Panc1 (cell line): Measurements from ENCODE around the gene IFT172.

Source experiments
- POLR2AphosphoS5 ChIP-seq: IDR thresholded peaks from 2 replicates; pipeline ENCODE4 v1.6.1; 2012; ENCODE audit warnings: mild to moderate bottlenecking, low read depth, low read length, moderate library complexity
- SIN3A ChIP-seq: IDR thresholded peaks from 2 replicates; pipeline ENCODE4 v1.6.1; 2012; ENCODE audit warnings: low read depth, mild to moderate bottlenecking, low read length, moderate library complexity, borderline replicate concordance; ENCODE audit not compliant: insufficient read depth
- TF ChIP-seq, protein P1 (sequence below): fragments of 450-650 bp; IDR thresholded peaks from 2 replicates; pipeline ENCODE4 v1.5.1; 2017; ENCODE audit warnings: mild to moderate bottlenecking
- TF ChIP-seq, protein P2 (sequence below), 2 experiments: IDR thresholded peaks; 2 replicates each; pipeline ENCODE4 v1.6.1; 2011 to 2012; ENCODE audit warnings: low read depth in 2 of 2, control low read depth in 1 of 2, low read length in 1 of 2, mild to moderate bottlenecking in 1 of 2, moderate library complexity in 1 of 2; ENCODE audit not compliant: insufficient read depth in 1 of 2

DNA sequence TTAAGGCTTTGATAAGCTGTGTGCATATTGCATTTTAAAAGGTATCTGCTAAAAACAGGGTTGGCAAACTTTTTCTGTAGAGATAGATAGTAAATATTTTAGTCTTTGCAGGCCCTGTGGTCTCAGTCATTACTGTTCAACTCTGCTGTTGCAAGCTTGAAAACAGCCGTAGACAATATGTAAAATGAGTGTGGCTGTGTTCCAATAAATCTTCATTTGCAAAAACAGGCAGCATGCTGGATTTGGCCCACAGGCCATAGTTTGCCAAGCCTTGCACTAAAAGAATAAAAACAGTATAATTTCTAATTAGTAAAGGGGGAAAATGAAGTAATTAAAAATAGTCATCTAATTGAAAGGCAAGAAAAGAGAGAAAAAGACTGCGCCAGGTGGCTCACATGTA, 42.4 kb upstream of the IFT172 start:
- TF ChIP-seq, protein P1, sequence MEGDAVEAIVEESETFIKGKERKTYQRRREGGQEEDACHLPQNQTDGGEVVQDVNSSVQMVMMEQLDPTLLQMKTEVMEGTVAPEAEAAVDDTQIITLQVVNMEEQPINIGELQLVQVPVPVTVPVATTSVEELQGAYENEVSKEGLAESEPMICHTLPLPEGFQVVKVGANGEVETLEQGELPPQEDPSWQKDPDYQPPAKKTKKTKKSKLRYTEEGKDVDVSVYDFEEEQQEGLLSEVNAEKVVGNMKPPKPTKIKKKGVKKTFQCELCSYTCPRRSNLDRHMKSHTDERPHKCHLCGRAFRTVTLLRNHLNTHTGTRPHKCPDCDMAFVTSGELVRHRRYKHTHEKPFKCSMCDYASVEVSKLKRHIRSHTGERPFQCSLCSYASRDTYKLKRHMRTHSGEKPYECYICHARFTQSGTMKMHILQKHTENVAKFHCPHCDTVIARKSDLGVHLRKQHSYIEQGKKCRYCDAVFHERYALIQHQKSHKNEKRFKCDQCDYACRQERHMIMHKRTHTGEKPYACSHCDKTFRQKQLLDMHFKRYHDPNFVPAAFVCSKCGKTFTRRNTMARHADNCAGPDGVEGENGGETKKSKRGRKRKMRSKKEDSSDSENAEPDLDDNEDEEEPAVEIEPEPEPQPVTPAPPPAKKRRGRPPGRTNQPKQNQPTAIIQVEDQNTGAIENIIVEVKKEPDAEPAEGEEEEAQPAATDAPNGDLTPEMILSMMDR: no peak
- TF ChIP-seq SIN3A (no peak), POLR2AphosphoS5 (no peak)
- TF ChIP-seq, protein P2, sequence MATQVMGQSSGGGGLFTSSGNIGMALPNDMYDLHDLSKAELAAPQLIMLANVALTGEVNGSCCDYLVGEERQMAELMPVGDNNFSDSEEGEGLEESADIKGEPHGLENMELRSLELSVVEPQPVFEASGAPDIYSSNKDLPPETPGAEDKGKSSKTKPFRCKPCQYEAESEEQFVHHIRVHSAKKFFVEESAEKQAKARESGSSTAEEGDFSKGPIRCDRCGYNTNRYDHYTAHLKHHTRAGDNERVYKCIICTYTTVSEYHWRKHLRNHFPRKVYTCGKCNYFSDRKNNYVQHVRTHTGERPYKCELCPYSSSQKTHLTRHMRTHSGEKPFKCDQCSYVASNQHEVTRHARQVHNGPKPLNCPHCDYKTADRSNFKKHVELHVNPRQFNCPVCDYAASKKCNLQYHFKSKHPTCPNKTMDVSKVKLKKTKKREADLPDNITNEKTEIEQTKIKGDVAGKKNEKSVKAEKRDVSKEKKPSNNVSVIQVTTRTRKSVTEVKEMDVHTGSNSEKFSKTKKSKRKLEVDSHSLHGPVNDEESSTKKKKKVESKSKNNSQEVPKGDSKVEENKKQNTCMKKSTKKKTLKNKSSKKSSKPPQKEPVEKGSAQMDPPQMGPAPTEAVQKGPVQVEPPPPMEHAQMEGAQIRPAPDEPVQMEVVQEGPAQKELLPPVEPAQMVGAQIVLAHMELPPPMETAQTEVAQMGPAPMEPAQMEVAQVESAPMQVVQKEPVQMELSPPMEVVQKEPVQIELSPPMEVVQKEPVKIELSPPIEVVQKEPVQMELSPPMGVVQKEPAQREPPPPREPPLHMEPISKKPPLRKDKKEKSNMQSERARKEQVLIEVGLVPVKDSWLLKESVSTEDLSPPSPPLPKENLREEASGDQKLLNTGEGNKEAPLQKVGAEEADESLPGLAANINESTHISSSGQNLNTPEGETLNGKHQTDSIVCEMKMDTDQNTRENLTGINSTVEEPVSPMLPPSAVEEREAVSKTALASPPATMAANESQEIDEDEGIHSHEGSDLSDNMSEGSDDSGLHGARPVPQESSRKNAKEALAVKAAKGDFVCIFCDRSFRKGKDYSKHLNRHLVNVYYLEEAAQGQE (IDR thresholded peaks at IDR 0.05; ENCODE audit: insufficient read depth in 1 of 2, low read depth in 2 of 2, low read length in 1 of 2): no peak
